Activated B cell treated with CpG ODN at 0.5 μM for 24 hours (primary cell): Measurements from ENCODE around the gene FAM110D. TPM values are rescaled to one million over a fixed set of nuclear protein-coding genes. Genes with fewer than 3 reads are reported as not detected.

Experiments
- ATAC-seq: fragments of 200-7000 bp; cut with Tn5 transposase; one replicate; pipeline ENCODE4 v1.10.0; 2021; ENCODE audit warnings: low read depth, mild to moderate bottlenecking, moderate library complexity
- CTCF ChIA-PET: fragments of 350-600 bp; sonication (Branson Sonifier 250); formaldehyde crosslinking; loops from one replicate; lab custom pipeline; 2021; ENCODE audit warnings: antibody characterized with exemption; lab: Charles Lee
- POLR2A ChIA-PET: fragments of 350-600 bp; sonication (Branson Sonifier 250); formaldehyde crosslinking; loops from one replicate; lab custom pipeline; 2021; ENCODE audit warnings: antibody characterized with exemption; lab: Charles Lee
- DNase-seq: peaks from one replicate; pipeline ENCODE4 v3.0.0; 2022
- H3K27ac Mint-ChIP-seq: one replicate; pipeline ENCODE4 v1.8.0; 2020; ENCODE audit warnings: mixed read lengths
- H3K27me3 Mint-ChIP-seq: one replicate; pipeline ENCODE4 v1.8.0; 2021; ENCODE audit warnings: mixed read lengths
- H3K36me3 Mint-ChIP-seq: one replicate; pipeline ENCODE4 v1.8.0; 2021; ENCODE audit warnings: low read depth, mixed read lengths
- H3K4me1 Mint-ChIP-seq: one replicate; pipeline ENCODE4 v1.8.0; 2021; ENCODE audit warnings: mixed read lengths
- H3K4me3 Mint-ChIP-seq: one replicate; pipeline ENCODE4 v1.8.0; 2020; ENCODE audit warnings: mild to moderate bottlenecking, mixed read lengths
- H3K9me3 Mint-ChIP-seq: one replicate; pipeline ENCODE4 v1.8.0; 2020; ENCODE audit warnings: mixed read lengths
- intact Hi-C: fragments of 100-400 bp; cut with micrococcal nuclease; formaldehyde crosslinking; loops from one replicate; pipeline ENCODE4 v1.15.1; 2024
- total RNA-seq: library from RNA; stranded (reverse); gene quantifications from 2 replicates; pipeline ENCODE4 v1.2.3, GENCODE V29; 2022
- TF ChIP-seq, protein P1 (sequence below): fragments of 200-600 bp; IDR thresholded peaks from one replicate; pipeline ENCODE4 v1.8.0; 2022; ENCODE audit warnings: antibody characterized with exemption, mild to moderate bottlenecking

FAM110D gene
- total RNA-seq, 1 donor from 2014 or later = not detected

GRCh38 chr1:26163684-26164035 lies 4.8 kb downstream of the FAM110D start:
- Mint-ChIP-seq H3K27ac (no peak overlapping the region), H3K27me3 (peaks cover 17% of the 10 kb centered on the region), H3K9me3 (no peaks in the 10 kb centered on the region), H3K4me1 (peaks cover 13% of the 10 kb centered on the region), H3K36me3 (no peaks in the 10 kb centered on the region), H3K4me3 (peak overlapping the region; percentile 15)
- intact Hi-C loops = loop anchor here (1.0 to 5.0 kb wide), 3 partner anchors 58 to 256 kb away; partner anchors contain the start of gene STMN1
- no peak for ATAC-seq
- DNase-seq = no peak
- ChIA-PET CTCF (no interaction called here), POLR2A (interaction anchor here (0.6 kb wide), 1 partner anchor 156 kb away, joined by 8 read pairs; no protein-coding TSS in a partner anchor)
- TF ChIP-seq, protein P1, sequence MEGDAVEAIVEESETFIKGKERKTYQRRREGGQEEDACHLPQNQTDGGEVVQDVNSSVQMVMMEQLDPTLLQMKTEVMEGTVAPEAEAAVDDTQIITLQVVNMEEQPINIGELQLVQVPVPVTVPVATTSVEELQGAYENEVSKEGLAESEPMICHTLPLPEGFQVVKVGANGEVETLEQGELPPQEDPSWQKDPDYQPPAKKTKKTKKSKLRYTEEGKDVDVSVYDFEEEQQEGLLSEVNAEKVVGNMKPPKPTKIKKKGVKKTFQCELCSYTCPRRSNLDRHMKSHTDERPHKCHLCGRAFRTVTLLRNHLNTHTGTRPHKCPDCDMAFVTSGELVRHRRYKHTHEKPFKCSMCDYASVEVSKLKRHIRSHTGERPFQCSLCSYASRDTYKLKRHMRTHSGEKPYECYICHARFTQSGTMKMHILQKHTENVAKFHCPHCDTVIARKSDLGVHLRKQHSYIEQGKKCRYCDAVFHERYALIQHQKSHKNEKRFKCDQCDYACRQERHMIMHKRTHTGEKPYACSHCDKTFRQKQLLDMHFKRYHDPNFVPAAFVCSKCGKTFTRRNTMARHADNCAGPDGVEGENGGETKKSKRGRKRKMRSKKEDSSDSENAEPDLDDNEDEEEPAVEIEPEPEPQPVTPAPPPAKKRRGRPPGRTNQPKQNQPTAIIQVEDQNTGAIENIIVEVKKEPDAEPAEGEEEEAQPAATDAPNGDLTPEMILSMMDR = no peak

GRCh38 chr1:26164036-26164860 lies 5.4 kb downstream of the FAM110D start:
- peaks cover 13% of the 10 kb centered on the region for H3K4me1 Mint-ChIP-seq
- no peaks in the 10 kb centered on the region for H3K36me3 Mint-ChIP-seq
- H3K4me3 Mint-ChIP-seq = peak overlapping the region; percentile 56
- H3K9me3 Mint-ChIP-seq = no peaks in the 10 kb centered on the region
- ChIA-PET POLR2A (interaction anchor here (0.6 kb wide), 1 partner anchor 281 kb away, joined by 8 read pairs; no protein-coding TSS in a partner anchor), CTCF (no interaction called here)
- peaks cover 14% of the 10 kb centered on the region for H3K27me3 Mint-ChIP-seq
- TF ChIP-seq, protein P1 = no peak
- peak; percentile 74 for DNase-seq
- peak; percentile 70 for ATAC-seq
- no peak overlapping the region for H3K27ac Mint-ChIP-seq
- intact Hi-C loops = loop anchor here (1.0 to 5.0 kb wide), 3 partner anchors 59 to 257 kb away; partner anchors contain the start of gene STMN1

DNA sequence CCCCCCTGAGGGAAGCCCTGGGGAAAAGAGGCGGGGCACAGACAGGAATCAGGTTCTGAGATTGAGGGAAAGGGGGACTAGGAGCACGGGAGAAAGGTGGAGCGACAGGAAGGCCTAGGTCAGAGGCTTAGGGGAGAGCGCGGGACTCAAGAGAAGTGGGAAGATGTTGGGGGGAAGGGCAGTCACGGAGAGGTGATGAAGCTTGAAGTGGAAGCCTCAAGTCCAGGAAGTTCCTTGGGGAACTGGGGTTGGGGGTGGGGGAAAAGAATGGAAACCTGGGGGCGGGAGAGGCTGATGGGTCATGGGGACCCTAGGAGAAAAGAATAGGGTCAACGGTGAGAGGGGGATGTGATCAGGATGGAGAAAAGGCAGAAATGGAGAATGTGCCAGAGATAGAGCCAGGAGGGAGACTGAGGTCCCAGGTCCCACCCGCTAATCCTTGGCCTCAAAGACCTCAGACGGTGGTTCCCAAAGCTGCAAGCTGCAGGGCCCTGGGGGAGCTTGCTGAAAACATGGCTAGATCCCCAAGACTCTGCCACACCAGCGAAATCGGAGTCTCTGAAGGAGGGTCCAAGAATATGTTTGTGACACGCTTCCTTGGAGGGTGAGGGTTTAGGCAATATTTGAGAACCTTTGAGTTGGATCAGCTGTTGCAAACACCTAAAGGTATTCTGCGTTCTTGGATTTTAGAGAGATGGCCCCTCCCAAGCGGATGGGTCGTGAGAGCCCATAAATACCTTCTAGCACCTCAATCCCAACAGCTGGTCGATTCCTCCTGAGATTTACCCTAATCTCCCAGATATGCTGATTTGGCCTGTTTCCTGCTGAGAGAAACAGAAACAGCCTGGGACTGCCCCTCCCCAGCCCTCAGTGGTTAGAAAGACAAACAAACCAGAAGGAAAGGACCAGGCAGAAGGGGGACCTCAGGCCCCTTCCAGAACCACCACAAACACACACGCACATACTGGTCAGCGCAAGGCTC lies 6.3 kb downstream of the FAM110D start:
- intact Hi-C loops = loop anchor here (1.0 to 5.0 kb wide), 3 partner anchors 60 to 258 kb away; partner anchors contain the start of gene STMN1
- H3K27ac Mint-ChIP-seq = no peak overlapping the region
- H3K27me3 Mint-ChIP-seq = peaks cover 8% of the 10 kb centered on the region
- TF ChIP-seq, protein P1 = no peak
- no peaks in the 10 kb centered on the region for H3K9me3 Mint-ChIP-seq
- H3K4me1 Mint-ChIP-seq = peaks cover 16% of the 10 kb centered on the region
- POLR2A ChIA-PET = interaction anchor here (0.6 kb wide), 1 partner anchor 280 kb away, joined by 8 read pairs; no protein-coding TSS in a partner anchor
- CTCF ChIA-PET = interaction anchor here (0.6 to 1.1 kb wide), 3 partner anchors 120 to 252 kb away, joined by 3 to 5 read pairs (median 4); no protein-coding TSS in a partner anchor
- no peak for ATAC-seq
- no peaks in the 10 kb centered on the region for H3K36me3 Mint-ChIP-seq
- peak overlapping the region; percentile 56 for H3K4me3 Mint-ChIP-seq
- no peak for DNase-seq

- intact Hi-C loops = no loop called here
- Mint-ChIP-seq H3K27me3 (peaks cover 7% of the 10 kb centered on the region), H3K4me1 (peaks cover 29% of the 10 kb centered on the region), H3K36me3 (no peaks in the 10 kb centered on the region), H3K9me3 (no peaks in the 10 kb centered on the region), H3K27ac (no peak overlapping the region), H3K4me3 (no peak overlapping the region)
- TF ChIP-seq, protein P1 = no peak
- POLR2A ChIA-PET = no interaction called here
- no peak for DNase-seq
- CTCF ChIA-PET = no interaction called here
- no peak for ATAC-seq
Observed at GRCh38 chr1:26166719-26167281, 7.9 kb downstream of the FAM110D start.
